GM13977 (cell line): Measurements from ENCODE around the gene CCDC9B.

Source experiments
- DNase-seq: peaks from one replicate; pipeline ENCODE4 v3.0.0; 2012; ENCODE audit warnings: low spot score
- CTCF ChIP-seq: IDR thresholded peaks from 2 replicates; pipeline ENCODE4 v1.5.1; 2012; ENCODE audit warnings: mild to moderate bottlenecking, control low read depth; ENCODE audit not compliant: insufficient read depth; ENCODE audit errors: extremely low read depth, missing control alignments
- in situ Hi-C: fragments of 300-500 bp; cut with MboI; formaldehyde crosslinking; loops from one replicate; pipeline ENCODE4 v1.12.0; 2022; ENCODE audit warnings: low sequenced_read_pairs, low pct_unique_long_range_greater_than_20kb, mixed read lengths, inconsistent platforms; ENCODE audit not compliant: unreplicated experiment

CCDC9B gene

GRCh38 chr15:40381818-40382529 lies 41.2 kb upstream of the CCDC9B start:
- DNase-seq, result no peak
- in situ Hi-C loops, result no loop called here
- TF ChIP-seq CTCF, result no peak

DNA sequence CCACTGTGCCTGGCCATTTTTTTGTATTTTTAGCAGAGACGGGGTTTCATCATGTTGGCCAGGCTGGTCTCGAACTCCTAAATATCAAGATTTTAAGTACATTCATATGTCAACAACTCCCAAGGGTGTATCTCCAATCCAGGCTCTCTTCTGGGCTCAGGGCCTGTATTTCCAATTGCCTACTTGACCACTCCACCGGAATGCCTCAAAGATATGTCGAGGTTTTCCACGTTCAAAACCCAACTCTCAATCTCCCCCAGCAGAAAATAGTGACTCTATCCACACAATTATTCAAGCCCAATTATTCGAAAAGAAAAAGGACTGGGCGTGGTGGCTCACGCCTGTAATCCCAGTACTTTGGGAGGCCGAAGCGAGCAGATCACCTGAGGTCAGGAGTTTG lies 39.9 kb upstream of the CCDC9B start:
- no peak for DNase-seq
- in situ Hi-C loops, result no loop called here
- no peak for TF ChIP-seq CTCF

DNA sequence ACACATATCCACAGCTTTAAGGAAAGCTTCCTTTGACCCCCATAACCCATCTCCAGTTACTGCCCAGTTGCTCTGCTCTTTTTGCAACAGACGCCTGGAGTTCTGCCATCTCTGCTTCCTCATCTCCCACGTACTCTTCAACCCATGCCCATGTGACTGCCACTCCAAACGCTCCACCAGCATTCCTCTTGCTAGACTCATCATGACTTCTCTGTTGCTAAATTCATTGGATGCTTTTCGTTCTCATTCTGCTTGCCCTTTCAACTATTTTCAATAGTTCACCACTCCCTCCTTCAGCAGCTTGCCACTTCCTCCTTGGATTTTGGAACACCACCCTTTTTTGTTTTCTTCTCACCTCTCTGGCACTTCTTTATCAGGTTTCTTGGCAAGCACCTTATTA lies 39.1 kb upstream of the CCDC9B start:
- DNase-seq, result no peak
- no peak for TF ChIP-seq CTCF
- in situ Hi-C loops, result no loop called here

DNA sequence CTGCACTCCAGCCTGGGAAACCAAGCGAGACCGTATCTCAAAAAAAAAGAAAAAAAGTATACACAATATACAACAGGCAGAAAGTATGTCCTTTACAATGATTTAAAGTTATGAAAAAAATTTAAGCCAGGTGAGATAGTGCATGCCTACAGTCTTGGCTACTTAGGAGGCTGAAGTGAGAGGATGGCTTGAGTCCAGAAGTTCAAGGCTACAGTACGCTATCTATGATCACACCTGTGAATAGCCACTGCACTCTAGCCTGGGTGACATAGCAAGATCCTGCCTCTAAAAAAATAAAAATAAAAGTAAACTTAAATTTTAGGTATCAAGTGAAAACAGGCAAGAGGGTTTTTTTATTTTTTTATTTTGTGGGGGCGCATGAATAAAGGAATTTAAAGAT lies 38.6 kb upstream of the CCDC9B start:
- no peak for DNase-seq
- TF ChIP-seq CTCF, result no peak
- in situ Hi-C loops, result no loop called here

DNA sequence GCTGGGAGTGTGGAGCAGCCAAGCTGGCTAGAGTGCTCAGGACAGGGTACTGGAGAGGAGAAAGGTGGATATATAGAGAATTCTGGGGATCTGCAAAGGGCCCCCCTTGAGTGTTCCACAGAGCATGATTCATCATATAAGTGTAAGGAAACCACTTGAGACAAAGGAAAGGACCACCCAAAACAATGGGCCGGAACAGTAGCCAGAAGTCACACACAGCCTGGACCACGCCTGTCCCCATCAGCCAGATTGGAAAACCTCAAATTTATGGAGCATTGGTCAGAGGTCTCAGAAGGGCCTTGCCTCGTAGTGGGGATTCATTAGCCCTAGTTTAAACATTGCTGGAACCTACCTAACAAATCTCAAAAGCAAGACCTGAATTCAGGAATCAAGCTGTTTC lies 36.9 kb upstream of the CCDC9B start:
- in situ Hi-C loops, result no loop called here
- DNase-seq, result no peak
- TF ChIP-seq CTCF, result no peak

- no peak for DNase-seq
- TF ChIP-seq CTCF, result no peak
- in situ Hi-C loops, result no loop called here
Observed at GRCh38 chr15:40372981-40373380, 32.2 kb upstream of the CCDC9B start.
